NCI-H146 (cell line): ENCODE results near the gene BCL3.
"Not testable (repeated sequence)": the region's sequence is repeated elsewhere in the genome, so short reads cannot be mapped to it uniquely, and the experiment has no call there.

Source experiments
- DNase-seq: peaks from one replicate; lab custom pipeline; 2025; lab: John Stamatoyannopoulos, UW

Gene BCL3

GRCh38 chr19:44759083-44759804 is 10.7 kb downstream of the BCL3 start:
- DNase-seq, result no peak

GRCh38 chr19:44762038-44762437 is 13.5 kb downstream of the BCL3 start:
- DNase-seq, result no peak

GRCh38 chr19:44765033-44765948 is 16.8 kb downstream of the BCL3 start:
- no peak for DNase-seq

GRCh38 chr19:44765949-44766335 is 17.4 kb downstream of the BCL3 start:
- DNase-seq, result no peak

- no peak for DNase-seq
Measured at GRCh38 chr19:44767295-44768180, 19.0 kb downstream of the BCL3 start.

GRCh38 chr19:44770550-44771257 is 22.2 kb downstream of the BCL3 start:
- DNase-seq, result peak; percentile 97

- DNase-seq, result not testable (repeated sequence)
Measured at GRCh38 chr19:44772144-44772543, 23.6 kb downstream of the BCL3 start.

- DNase-seq, result no peak
Measured at GRCh38 chr19:44772959-44773358, 24.5 kb downstream of the BCL3 start.

- no peak for DNase-seq
Measured at GRCh38 chr19:44775676-44776240, 27.2 kb downstream of the BCL3 start.

- DNase-seq, result no peak
Measured at GRCh38 chr19:44776402-44777096, 28.0 kb downstream of the BCL3 start.

- peak; percentile 98 for DNase-seq
Measured at GRCh38 chr19:44777715-44778347, 29.3 kb downstream of the BCL3 start, which contains the start of gene CBLC. Gene CBLC, plus strand, starts transcription at chr19:44777890. Its CDS starts 42 bp downstream, at chr19:44777932.

GRCh38 chr19:44779150-44779549 is 30.6 kb downstream of the BCL3 start:
- no peak for DNase-seq

GRCh38 chr19:44781694-44782093 is 33.2 kb downstream of the BCL3 start:
- DNase-seq, result not testable (repeated sequence)

GRCh38 chr19:44782729-44783128 is 34.2 kb downstream of the BCL3 start:
- DNase-seq, result no peak

GRCh38 chr19:44783545-44783944 is 35.0 kb downstream of the BCL3 start:
- DNase-seq, result no peak

GRCh38 chr19:44785271-44785670 is 36.8 kb downstream of the BCL3 start:
- no peak for DNase-seq

- no peak for DNase-seq
Measured at GRCh38 chr19:44785993-44786392, 37.5 kb downstream of the BCL3 start.

- no peak for DNase-seq
Measured at GRCh38 chr19:44788971-44789370, 40.5 kb downstream of the BCL3 start.

GRCh38 chr19:44789943-44790483 is 41.5 kb downstream of the BCL3 start:
- DNase-seq, result no peak

- peak; percentile 94 for DNase-seq
Measured at GRCh38 chr19:44792281-44792680, 43.8 kb downstream of the BCL3 start.
